Measurements from ENCODE around the gene MSL1.

Gene MSL1

GRCh38 chr17:40121181-40122135 is at the start of gene MSL1:
Gene MSL1, plus strand, starts transcription at chr17:40121971. Its CDS starts 642 bp downstream, at chr17:40122613.
- peak; percentile 94 for DNase-seq
- no peaks in the 10 kb centered on the region for H3K9me3 ChIP-seq (ENCODE audit: severe bottlenecking)
- H3K4me3 ChIP-seq (ENCODE audit: low read depth, low read length): peak within 1 kb of the TSS; percentile 95
- no peaks in the 10 kb centered on the region for H3K27me3 ChIP-seq (ENCODE audit: insufficient read depth, low read depth, severe bottlenecking)
- peaks cover 42% of the 10 kb centered on the region for H3K36me3 ChIP-seq
- TF ChIP-seq CTCF (IDR thresholded peaks at IDR 0.05; ENCODE audit: low read depth, low read length): no peak
- peak within 1 kb of the TSS; percentile 99 for H3K27ac ChIP-seq

GRCh38 chr17:40072040-40072734 is 49.6 kb upstream of the MSL1 start:
- peak overlapping the region; percentile 13; the same call in 1 of the 2 replicates for H3K27ac ChIP-seq
- no peak for TF ChIP-seq CTCF (IDR thresholded peaks at IDR 0.05; ENCODE audit: low read depth, low read length)
- H3K36me3 ChIP-seq: peaks cover 7% of the 10 kb centered on the region
- DNase-seq: no peak
- no peak overlapping the region for H3K4me3 ChIP-seq (ENCODE audit: low read depth, low read length)
- H3K27me3 ChIP-seq (ENCODE audit: insufficient read depth, low read depth, severe bottlenecking): no peaks in the 10 kb centered on the region
- no peaks in the 10 kb centered on the region for H3K9me3 ChIP-seq (ENCODE audit: severe bottlenecking)

GRCh38 chr17:40072735-40073346 is 48.9 kb upstream of the MSL1 start:
- no peak for TF ChIP-seq CTCF (IDR thresholded peaks at IDR 0.05; ENCODE audit: low read depth, low read length)
- Histone ChIP-seq H3K4me3 (ENCODE audit: low read depth, low read length) (no peak overlapping the region), H3K9me3 (ENCODE audit: severe bottlenecking) (no peaks in the 10 kb centered on the region), H3K27ac (peak overlapping the region; percentile 13; the same call in 1 of the 2 replicates), H3K27me3 (ENCODE audit: insufficient read depth, low read depth, severe bottlenecking) (no peaks in the 10 kb centered on the region), H3K36me3 (peaks cover 9% of the 10 kb centered on the region)
- DNase-seq: peak; percentile 56

- Histone ChIP-seq H3K9me3 (ENCODE audit: severe bottlenecking) (no peaks in the 10 kb centered on the region), H3K4me3 (ENCODE audit: low read depth, low read length) (no peak overlapping the region), H3K36me3 (peaks cover 11% of the 10 kb centered on the region), H3K27me3 (ENCODE audit: insufficient read depth, low read depth, severe bottlenecking) (no peaks in the 10 kb centered on the region), H3K27ac (no peak overlapping the region)
- no peak for TF ChIP-seq CTCF (IDR thresholded peaks at IDR 0.05; ENCODE audit: low read depth, low read length)
- no peak for DNase-seq
These were observed 48.2 kb upstream of the MSL1 start for GRCh38 chr17:40073454-40074174.

- Histone ChIP-seq H3K4me3 (ENCODE audit: low read depth, low read length) (no peak overlapping the region), H3K27ac (no peak overlapping the region), H3K27me3 (ENCODE audit: insufficient read depth, low read depth, severe bottlenecking) (no peaks in the 10 kb centered on the region), H3K9me3 (ENCODE audit: severe bottlenecking) (no peaks in the 10 kb centered on the region), H3K36me3 (peaks cover 11% of the 10 kb centered on the region)
- no peak for TF ChIP-seq CTCF (IDR thresholded peaks at IDR 0.05; ENCODE audit: low read depth, low read length)
- no peak for DNase-seq
These were observed 47.6 kb upstream of the MSL1 start for GRCh38 chr17:40074175-40074512.
